ENCODE data around the gene KIF7. TPM values are rescaled to one million over a fixed set of nuclear protein-coding genes. Genes with fewer than 3 reads are reported as not detected.

The KIF7 gene
- total RNA-seq, 1 experiment from 2014 or later: 20.4 TPM

DNA sequence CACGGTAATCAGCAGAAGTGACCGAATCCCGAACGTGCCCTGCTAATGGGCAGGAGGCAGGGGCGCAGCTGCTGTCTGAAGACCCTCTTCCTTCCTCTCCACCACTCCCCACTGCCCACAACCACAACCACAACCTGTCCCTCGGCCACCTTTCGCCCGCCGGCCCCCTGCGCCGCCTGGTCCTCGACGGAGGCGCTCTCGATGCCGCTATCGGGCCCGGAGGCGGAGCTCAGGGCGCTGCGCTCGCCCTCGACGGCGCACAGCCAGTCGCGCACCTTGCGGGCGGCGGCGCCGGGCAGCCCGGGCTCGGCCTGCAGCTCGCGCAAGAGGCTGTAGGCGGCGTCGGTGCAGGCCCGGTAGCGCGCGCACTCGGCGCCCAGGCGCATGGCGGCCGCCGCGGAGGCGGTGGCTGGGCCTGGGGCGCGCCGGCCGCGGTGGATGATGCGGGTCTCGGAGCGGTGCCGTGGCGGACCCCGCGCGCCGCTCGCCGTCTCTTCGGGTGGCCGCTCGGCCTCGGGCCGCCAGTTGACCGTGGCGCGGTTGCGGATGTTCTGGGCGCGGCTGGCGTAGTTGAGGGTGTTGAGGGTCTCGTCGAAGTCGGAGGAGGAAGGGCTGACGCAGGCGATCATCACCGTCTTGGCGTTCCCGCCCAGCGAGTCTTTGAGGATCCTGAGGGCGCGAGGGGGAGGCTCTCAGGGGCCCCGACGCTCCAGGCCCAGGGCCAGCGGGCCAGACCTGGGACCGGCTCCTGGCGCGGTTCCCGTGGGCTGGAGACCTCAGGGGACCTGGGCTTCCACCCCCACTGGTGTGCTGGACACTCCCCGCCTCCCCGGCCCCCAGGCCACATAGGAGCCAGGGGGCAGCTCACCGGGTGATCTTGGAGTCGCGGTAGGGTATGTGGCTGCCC is 6.9 kb downstream of the KIF7 start:
- ChIA-PET POLR2A (no interaction called here), CTCF (interaction anchor here (0.8 to 2.5 kb wide), 13 partner anchors 12 to 227 kb away, joined by 3 to 17 read pairs (median 4); partner anchors contain the start of gene TICRR)
- no peaks in the 10 kb centered on the region for H3K9me3 Mint-ChIP-seq
- DNase-seq (ENCODE audit: low spot score) (no peak), ATAC-seq (peak; percentile 55)
- H3K4me1 Mint-ChIP-seq: 0 out of 2 replicates have a peak, but pooled peaks cover 3% of the 10 kb centered on the region
- TF ChIP-seq ZNF416 (CRISPR knock-in tag; IDR thresholded peaks at IDR 0.05) (no peak), ZBTB43 (CRISPR knock-in tag; IDR thresholded peaks at IDR 0.05) (no peak), E2F1 (CRISPR knock-in tag; IDR thresholded peaks at IDR 0.05) (no peak), ZBTB21 (CRISPR knock-in tag; IDR thresholded peaks at IDR 0.05; ENCODE audit: borderline replicate concordance) (no peak), MLX (CRISPR knock-in tag; IDR thresholded peaks at IDR 0.05) (no peak), SOX15 (CRISPR knock-in tag; IDR thresholded peaks at IDR 0.05) (no peak), ZNF512 (CRISPR knock-in tag; IDR thresholded peaks at IDR 0.05; ENCODE audit: borderline replicate concordance) (no peak), CREM (CRISPR knock-in tag; IDR thresholded peaks at IDR 0.05) (no peak), ATF2 (CRISPR knock-in tag; IDR thresholded peaks at IDR 0.05; ENCODE audit: borderline replicate concordance, low read depth) (no peak), NFATC4 (CRISPR knock-in tag; IDR thresholded peaks at IDR 0.05) (no peak)
- TF ChIP-seq, protein P1, sequence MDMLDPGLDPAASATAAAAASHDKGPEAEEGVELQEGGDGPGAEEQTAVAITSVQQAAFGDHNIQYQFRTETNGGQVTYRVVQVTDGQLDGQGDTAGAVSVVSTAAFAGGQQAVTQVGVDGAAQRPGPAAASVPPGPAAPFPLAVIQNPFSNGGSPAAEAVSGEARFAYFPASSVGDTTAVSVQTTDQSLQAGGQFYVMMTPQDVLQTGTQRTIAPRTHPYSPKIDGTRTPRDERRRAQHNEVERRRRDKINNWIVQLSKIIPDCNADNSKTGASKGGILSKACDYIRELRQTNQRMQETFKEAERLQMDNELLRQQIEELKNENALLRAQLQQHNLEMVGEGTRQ (CRISPR knock-in tag; IDR thresholded peaks at IDR 0.05): no peak
- no peak overlapping the region for H3K4me3 Mint-ChIP-seq
- H3K27me3 Mint-ChIP-seq (ENCODE audit: low read depth): no peaks in the 10 kb centered on the region
- H3K27ac Mint-ChIP-seq: no peak overlapping the region; the same call in 1 of the 2 replicates
- peaks cover 17% of the 10 kb centered on the region for H3K36me3 Mint-ChIP-seq

DNA sequence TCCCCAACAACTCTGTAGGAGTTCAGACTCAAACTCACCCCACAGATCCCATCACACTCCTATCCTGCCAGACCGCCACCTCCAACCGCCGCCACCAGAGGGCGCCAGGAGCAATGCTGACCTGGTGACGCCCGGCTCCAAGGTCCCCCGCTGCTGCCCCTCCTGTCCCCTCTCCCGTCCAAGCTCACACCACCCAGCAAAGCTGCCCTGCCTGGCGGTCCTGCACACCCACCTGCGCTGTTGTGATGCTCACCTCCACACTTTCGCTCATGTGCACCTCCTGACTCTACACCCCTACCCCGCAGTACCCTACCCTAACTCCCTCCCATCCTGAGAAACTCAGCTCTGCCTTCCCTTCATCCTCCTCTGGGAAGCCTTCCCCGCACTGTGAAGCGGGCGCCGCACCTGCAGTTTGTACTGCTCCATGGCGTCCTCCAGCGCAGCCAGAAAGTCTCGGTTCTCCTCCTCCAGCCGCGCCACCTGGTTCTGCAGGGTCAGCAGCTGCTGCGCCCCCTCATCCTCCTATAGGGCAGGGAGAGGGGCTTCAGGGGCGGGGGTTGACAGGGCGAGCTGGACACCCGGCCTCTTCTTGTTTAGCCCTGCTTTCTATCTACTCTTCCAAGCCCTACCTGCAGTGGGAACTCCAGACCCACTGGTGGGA is 7.9 kb downstream of the KIF7 start:
- Mint-ChIP-seq H3K9me3 (no peaks in the 10 kb centered on the region), H3K4me1 (0 out of 2 replicates have a peak, but pooled peaks cover 3% of the 10 kb centered on the region), H3K4me3 (peak overlapping the region; percentile 50), H3K27ac (no peak overlapping the region), H3K27me3 (ENCODE audit: low read depth) (no peaks in the 10 kb centered on the region), H3K36me3 (peaks cover 22% of the 10 kb centered on the region)
- ChIA-PET POLR2A (interaction anchor here (0.8 kb wide), 1 partner anchor 72 kb away, joined by 3 read pairs; the partner anchor contains the start of gene TICRR), CTCF (interaction anchor here (0.5 to 2.5 kb wide), 27 partner anchors 11 to 602 kb away, joined by 3 to 17 read pairs (median 4); partner anchors contain the start of genes POLG and TICRR)
- peak; percentile 56; the same call in 1 of the 2 replicates for TF ChIP-seq FOXP1 (CRISPR knock-in tag; IDR thresholded peaks at IDR 0.05; ENCODE audit: borderline replicate concordance)
- TF ChIP-seq TEAD1 (CRISPR knock-in tag; IDR thresholded peaks at IDR 0.05): no peak
- TF ChIP-seq NFE2L1 (CRISPR knock-in tag; IDR thresholded peaks at IDR 0.05): no peak
- peak; percentile 89 for TF ChIP-seq CTCF (IDR thresholded peaks at IDR 0.05)
- TF ChIP-seq PREB (CRISPR knock-in tag; IDR thresholded peaks at IDR 0.05; ENCODE audit: borderline replicate concordance): no peak
- TF ChIP-seq ZNF121 (CRISPR knock-in tag; IDR thresholded peaks at IDR 0.05): 0 out of 2 replicates have a peak, but pooled peaks have one; percentile 8
- 0 out of 2 replicates have a peak, but pooled peaks have one; percentile 25 for TF ChIP-seq MAX (CRISPR knock-in tag; IDR thresholded peaks at IDR 0.05)
- DNase-seq (ENCODE audit: low spot score) (peak; percentile 95), ATAC-seq (peak; percentile 90)

All from WTC11 (cell line).